GM12878 (cell line): ENCODE data around the gene ADK. TPM values are rescaled to one million over a fixed set of nuclear protein-coding genes. Genes with fewer than 3 reads are reported as not detected.

Experiments
- ATAC-seq: fragments of 200-7000 bp; cut with Tn5 transposase; 3 replicates; pipeline ENCODE4 v1.9.1; 2020; ENCODE audit warnings: mild to moderate bottlenecking, moderate library complexity
- BruUV-seq: library from RNA; stranded (reverse); fragments of 400-500 nt; replicated peaks from 2 replicates; lab custom pipeline; 2021; lab: Mats Ljungman, UMichigan
- CTCF ChIA-PET: fragments of 300-600 bp; sonication (Branson Sonifier 250); formaldehyde crosslinking; extraction: SDS; loops from one replicate; lab custom pipeline; 2021; ENCODE audit warnings: inconsistent platforms; lab: Yijun Ruan, JAX
- POLR2A ChIA-PET: fragments of 350-600 bp; formaldehyde crosslinking; extraction: SDS; loops from one replicate; lab custom pipeline; 2021; ENCODE audit warnings: inconsistent platforms; lab: Charles Lee
- RAD21 ChIA-PET: fragments of 300-600 bp; sonication (Branson Sonifier 250); formaldehyde crosslinking; loops from one replicate; lab custom pipeline; 2023; ENCODE audit warnings: antibody characterized with exemption; ENCODE audit not compliant: unreplicated experiment; lab: Charles Lee
- SMC1A ChIA-PET: fragments of 300-600 bp; sonication (Branson Sonifier 250); formaldehyde crosslinking; loops from one replicate; lab custom pipeline; 2023; ENCODE audit not compliant: unreplicated experiment, uncharacterized antibody; lab: Charles Lee
- DNase-seq: peaks from one replicate; pipeline ENCODE4 v3.0.0-alpha.2; 2011; ENCODE audit warnings: low read depth, low spot score
- FAIRE-seq: peaks from 3 replicates; lab custom pipeline; 2011; peaks lifted over from hg19 to GRCh38; lab: Jason Lieb, UNC
- H2AFZ ChIP-seq: 2 replicates; pipeline ENCODE4 v1.6.0; 2011; ENCODE audit warnings: low read depth, low read length, control low read depth; ENCODE audit not compliant: control insufficient read depth
- H3K27ac ChIP-seq: 2 replicates; pipeline ENCODE4 v1.5.1; 2011; ENCODE audit warnings: control low read depth; ENCODE audit not compliant: control insufficient read depth, insufficient read depth
- H3K27me3 ChIP-seq, 2 experiments: replicated peaks in 1 of 2; 2 replicates each; pipeline versions ENCODE4 v1.6.0 to v1.6.1; 2011; ENCODE audit warnings: low read length in 1 of 2; ENCODE audit not compliant: control insufficient read depth in 2 of 2, insufficient read depth in 2 of 2
- H3K36me3 ChIP-seq, 2 experiments: 2 replicates each; pipeline ENCODE4 v1.5.1; 2011; ENCODE audit warnings: low read length in 1 of 2; ENCODE audit not compliant: control insufficient read depth in 2 of 2, insufficient read depth in 2 of 2
- H3K4me1 ChIP-seq: 2 replicates; pipeline ENCODE4 v1.6.1; 2011; ENCODE audit warnings: mild to moderate bottlenecking, low read length, moderate library complexity, mixed read lengths; ENCODE audit not compliant: control insufficient read depth, insufficient read depth
- H3K4me2 ChIP-seq: 2 replicates; pipeline ENCODE4 v1.6.0; 2011; ENCODE audit warnings: control low read depth; ENCODE audit not compliant: control insufficient read depth, insufficient read depth
- H3K4me3 ChIP-seq: fragments of 200-600 bp; sonication (generic); 2 replicates; pipeline ENCODE4 v1.5.1; 2016
- H3K79me2 ChIP-seq: 2 replicates; pipeline ENCODE4 v1.6.0; 2011; ENCODE audit warnings: low read length; ENCODE audit not compliant: control insufficient read depth, insufficient read depth
- H3K9ac ChIP-seq: 2 replicates; pipeline ENCODE4 v1.8.0; 2011; ENCODE audit warnings: low read length, control low read depth, mixed read lengths; ENCODE audit not compliant: control insufficient read depth, insufficient read depth
- H3K9me3 ChIP-seq: replicated peaks from 3 replicates; pipeline ENCODE4 v1.5.1; 2011; ENCODE audit warnings: mild to moderate bottlenecking, low read length; ENCODE audit not compliant: control insufficient read depth, insufficient read depth
- H4K20me1 ChIP-seq: 2 replicates; pipeline ENCODE4 v1.6.0; 2011; ENCODE audit not compliant: control insufficient read depth, insufficient read depth
- ASH2L ChIP-seq: fragments of 300-600, 200-600 bp; sonication (generic); IDR thresholded peaks from 2 replicates; pipeline ENCODE4 v1.6.1; 2017; ENCODE audit warnings: low read depth, mild to moderate bottlenecking, borderline replicate concordance
- BACH1 ChIP-seq: fragments of 450-650 bp; IDR thresholded peaks from 2 replicates; pipeline ENCODE4 v1.6.1; 2017; ENCODE audit warnings: mild to moderate bottlenecking, borderline replicate concordance
- CTCF ChIP-seq, 3 experiments: IDR thresholded peaks in 2 of 3; conservative IDR thresholded peaks in 1 of 3; 2 replicates each; pipeline ENCODE4 v1.5.1; 2011; ENCODE audit warnings: low read depth in 3 of 3, low read length in 3 of 3, mild to moderate bottlenecking in 3 of 3, control low read depth in 2 of 3, moderate library complexity in 2 of 3, inconsistent platforms in 1 of 3, mixed read lengths in 1 of 3; ENCODE audit not compliant: control insufficient read depth in 2 of 3, insufficient read depth in 1 of 3; ENCODE audit errors: extremely low read depth in 1 of 3
- DPF2 ChIP-seq: fragments of 450-650 bp; IDR thresholded peaks from 2 replicates; pipeline ENCODE4 v1.6.1; 2017; ENCODE audit warnings: mild to moderate bottlenecking
- EED ChIP-seq: sonication (generic); IDR thresholded peaks from 2 replicates; pipeline ENCODE4 v1.6.1; 2016; ENCODE audit warnings: antibody characterized with exemption, low read depth
- ELK1 ChIP-seq: IDR thresholded peaks from 2 replicates; pipeline ENCODE4 v1.6.1; 2012; ENCODE audit warnings: low read depth, low read length, improper control_type of control experiment
- MEF2B ChIP-seq: fragments of 450-650 bp; IDR thresholded peaks from 2 replicates; pipeline ENCODE4 v1.6.1; 2018; ENCODE audit warnings: mild to moderate bottlenecking, moderate library complexity; ENCODE audit not compliant: partially characterized antibody, poor library complexity, severe bottlenecking
- NR2C2 ChIP-seq: IDR thresholded peaks from 2 replicates; pipeline ENCODE4 v1.6.1; 2011; ENCODE audit warnings: borderline replicate concordance, low read depth; ENCODE audit not compliant: control insufficient read depth, insufficient read length
- RELB ChIP-seq: fragments of 450-650 bp; IDR thresholded peaks from 2 replicates; pipeline ENCODE4 v1.6.1; 2017; ENCODE audit warnings: low read depth, mild to moderate bottlenecking, moderate library complexity
- RFX5 ChIP-seq: IDR thresholded peaks from 2 replicates; pipeline ENCODE4 v1.6.1; 2011; ENCODE audit warnings: low read depth, low read length, improper control_type of control experiment
- SMAD1 ChIP-seq: fragments of 450-650 bp; IDR thresholded peaks from 2 replicates; pipeline ENCODE4 v1.6.1; 2018; ENCODE audit warnings: mild to moderate bottlenecking, low read depth; ENCODE audit not compliant: partially characterized antibody
- STAT3 ChIP-seq: IDR thresholded peaks from 2 replicates; pipeline ENCODE4 v1.6.1; 2011; ENCODE audit warnings: low read depth, low read length, improper control_type of control experiment
- TAF1 ChIP-seq: IDR thresholded peaks from 2 replicates; pipeline ENCODE4 v1.6.1; 2011; ENCODE audit warnings: mild to moderate bottlenecking, low read depth, low read length, borderline replicate concordance
- ZNF622 ChIP-seq: fragments of 450-650 bp; IDR thresholded peaks from 2 replicates; pipeline ENCODE4 v1.6.1; 2017; ENCODE audit warnings: mild to moderate bottlenecking, inconsistent platforms
- WGBS: methylation state at CpG from one replicate; pipeline ENCODE4 v1.1.6; 2016; ENCODE audit warnings: low lambda C conversion rate; ENCODE audit not compliant: insufficient replicate concordance, insufficient coverage; ENCODE audit errors: missing lambda C conversion rate; 5-methylcytosine and 5-hydroxymethylcytosine counted together
- in situ Hi-C: fragments of 300-500 bp; cut with MboI; formaldehyde crosslinking; loops from 9 replicates; pipeline ENCODE4 v1.14.3; 2018; ENCODE audit warnings: mixed read lengths
- intact Hi-C: fragments of 100-400 bp; cut with micrococcal nuclease; formaldehyde crosslinking; loops from one replicate; pipeline ENCODE4 v1.14.2; 2022; ENCODE audit not compliant: unreplicated experiment
- polyA plus RNA-seq, 11 experiments: library from polyadenylated mRNA; depleted of rRNA in 4 of 11; unstranded in 6 of 11; stranded (reverse) in 5 of 11; fragments of >200 nt; fragmentation: Nextera tagmentation in 4 of 11; fragmentation: Illumina TruSeq in 1 of 11; extraction: Ambion mirVana in 4 of 11; extraction: Trizol in 1 of 11; gene quantifications; 1 replicate in 1 of 11; 2 replicates in 10 of 11; pipeline versions ENCODE4 v1.2.1 to v1.2.3, GENCODE V29; 2011 to 2016; ENCODE audit warnings: inconsistent platforms in 2 of 11, missing spikeins in 2 of 11, low read depth in 1 of 11
- total RNA-seq, 4 experiments: library from RNA; depleted of rRNA in 3 of 4; stranded (reverse); fragments of >200 nt in 3 of 4; fragmentation: Illumina TruSeq in 1 of 4; extraction: Trizol in 1 of 4; gene quantifications; 2 replicates each; pipeline versions ENCODE4 v1.2.1 to v1.2.3, GENCODE V29; 2013 to 2021

Gene ADK
- total and polyA plus RNA-seq, 10 of the 15 experiments (the other 5 are each of a cell fraction or from before 2014, with no cell fraction given), result 42.0 to 151 (median 81.6) TPM

GRCh38 chr10:74558403-74558802, 407.4 kb downstream of the ADK start:
- H3K4me1 ChIP-seq, result no peaks in the 10 kb centered on the region
- CTCF ChIA-PET, result no interaction called here
- H4K20me1 ChIP-seq, result no peaks in the 10 kb centered on the region
- no peak for FAIRE-seq
- no peaks in the 10 kb centered on the region for H3K79me2 ChIP-seq
- SMC1A ChIA-PET, result interaction anchor here (1.1 to 1.4 kb wide), 2 partner anchors 90 to 127 kb away, joined by 3 read pairs; no protein-coding TSS in a partner anchor
- in situ Hi-C loops, result no loop called here
- no peak overlapping the region for H3K4me2 ChIP-seq
- intact Hi-C loops, result no loop called here
- POLR2A ChIA-PET, result no interaction called here
- H3K9me3 ChIP-seq, result peaks cover 2% of the 10 kb centered on the region; the same call in 2 of the 3 replicates
- TF ChIP-seq SMAD1 (no peak), ELK1 (no peak), STAT3 (no peak), DPF2 (no peak), CTCF (IDR thresholded peaks at IDR 0.05 in 2 of 3, conservative IDR thresholded peaks at IDR 0.05 in 1 of 3; ENCODE audit: control insufficient read depth in 2 of 3, extremely low read depth in 1 of 3, insufficient read depth in 1 of 3, low read depth in 3 of 3, low read length in 3 of 3) (no peak), ASH2L (no peak), RELB (no peak), NR2C2 (no peak), ZNF622 (no peak), RFX5 (no peak), TAF1 (no peak), EED (no peak), BACH1 (no peak), MEF2B (no peak)
- H3K27ac ChIP-seq, result no peak overlapping the region
- ATAC-seq, result no peak
- no peaks in the 10 kb centered on the region for H3K36me3 ChIP-seq
- RAD21 ChIA-PET, result interaction anchor here (1.1 kb wide), 1 partner anchor 180 kb away, joined by 3 read pairs; no protein-coding TSS in a partner anchor
- no peak overlapping the region for H3K4me3 ChIP-seq
- no TSS peak for BruUV-seq
- no peak for DNase-seq
- WGBS, result 36% methylated on average over 3 of the region's 3 CpGs
- no peak overlapping the region for H2AFZ ChIP-seq
- no peaks in the 10 kb centered on the region for H3K27me3 ChIP-seq
- H3K9ac ChIP-seq, result no peak overlapping the region
